ENCODE data around the gene BACH2. TPM values are rescaled to one million over a fixed set of nuclear protein-coding genes. Genes with fewer than 3 reads are reported as not detected.
A peak's percentile ranks its signal among the peaks of the same experiment; 100 is the strongest.

Gene BACH2
- total and polyA plus RNA-seq, 9 of the 15 experiments (the other 6 are each of a cell fraction or from before 2014, with no cell fraction given): 0.06 to 3.1 (median 0.59) TPM

DNA sequence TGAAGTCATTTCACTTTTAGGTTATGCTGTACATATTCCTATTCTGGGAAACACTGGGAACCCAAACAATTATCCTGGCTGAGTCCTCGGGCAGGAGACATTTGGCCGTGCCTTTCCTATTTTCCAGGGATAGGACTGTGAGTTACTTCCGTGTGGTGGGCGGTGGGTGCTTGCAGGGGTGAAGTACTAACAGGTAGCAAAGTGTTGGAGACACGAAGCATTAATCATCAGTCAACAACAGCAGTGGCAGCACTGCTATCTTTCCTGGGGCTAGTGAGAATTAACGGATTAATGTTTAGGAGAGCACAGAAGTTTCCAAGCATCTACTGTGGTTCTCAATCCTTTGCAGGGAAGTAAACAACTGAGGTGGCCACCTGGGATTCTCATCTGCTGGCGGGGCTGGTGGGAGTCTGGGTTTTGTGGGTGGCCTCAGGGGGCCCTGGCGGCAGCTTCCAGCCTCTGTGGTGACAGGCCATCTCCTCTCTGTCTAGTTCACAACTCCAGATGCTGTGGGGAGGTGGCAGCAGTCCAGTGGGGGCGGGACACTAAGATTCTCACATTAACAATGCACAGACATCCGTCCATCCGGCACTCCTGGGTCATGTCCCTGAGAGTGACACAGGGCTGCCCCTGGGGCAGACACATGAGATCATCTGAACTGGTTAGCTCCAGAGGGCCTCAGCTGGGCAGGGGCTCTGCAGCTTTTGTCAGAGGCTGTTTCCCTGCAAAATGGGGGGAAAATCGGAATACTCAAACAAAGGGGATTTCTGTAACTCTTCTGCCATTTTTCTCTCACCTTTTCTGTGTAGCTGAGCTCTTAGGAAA is 311.5 kb downstream of the BACH2 start:
- BruUV-seq (replicated peaks): no TSS peak
- H3K9me1 ChIP-seq (ENCODE audit: control insufficient read depth, insufficient read depth, low read length): no peaks in the 10 kb centered on the region
- FAIRE-seq: no peak
- peak; percentile 56 for ATAC-seq
- no peaks in the 10 kb centered on the region for H3K36me3 ChIP-seq (ENCODE audit: control insufficient read depth, insufficient read depth, low read length)
- peaks cover 4 to 12% of the 10 kb centered on the region in 2 experiments; a peak in 3 of 5 replicates for H3K27me3 ChIP-seq (ENCODE audit: control insufficient read depth in 2 of 2, insufficient read depth in 2 of 2, low read length in 2 of 2)
- POLR2A ChIA-PET: interaction anchor here (0.5 to 0.9 kb wide), 2 partner anchors 12 to 184 kb away, joined by 3 to 4 read pairs; no protein-coding TSS in a partner anchor
- H3K9me3 ChIP-seq (replicated peaks; ENCODE audit: control insufficient read depth, insufficient read depth, low read depth, low read length): no peaks in the 10 kb centered on the region
- peak; percentile 22 for TF ChIP-seq MEIS2 (IDR thresholded peaks at IDR 0.05; ENCODE audit: partially characterized antibody)
- 0 out of 2 replicates have a peak, but pooled peaks have one; percentile 5 for TF ChIP-seq CBFA2T3 (IDR thresholded peaks at IDR 0.05)
- TF ChIP-seq, protein P1, sequence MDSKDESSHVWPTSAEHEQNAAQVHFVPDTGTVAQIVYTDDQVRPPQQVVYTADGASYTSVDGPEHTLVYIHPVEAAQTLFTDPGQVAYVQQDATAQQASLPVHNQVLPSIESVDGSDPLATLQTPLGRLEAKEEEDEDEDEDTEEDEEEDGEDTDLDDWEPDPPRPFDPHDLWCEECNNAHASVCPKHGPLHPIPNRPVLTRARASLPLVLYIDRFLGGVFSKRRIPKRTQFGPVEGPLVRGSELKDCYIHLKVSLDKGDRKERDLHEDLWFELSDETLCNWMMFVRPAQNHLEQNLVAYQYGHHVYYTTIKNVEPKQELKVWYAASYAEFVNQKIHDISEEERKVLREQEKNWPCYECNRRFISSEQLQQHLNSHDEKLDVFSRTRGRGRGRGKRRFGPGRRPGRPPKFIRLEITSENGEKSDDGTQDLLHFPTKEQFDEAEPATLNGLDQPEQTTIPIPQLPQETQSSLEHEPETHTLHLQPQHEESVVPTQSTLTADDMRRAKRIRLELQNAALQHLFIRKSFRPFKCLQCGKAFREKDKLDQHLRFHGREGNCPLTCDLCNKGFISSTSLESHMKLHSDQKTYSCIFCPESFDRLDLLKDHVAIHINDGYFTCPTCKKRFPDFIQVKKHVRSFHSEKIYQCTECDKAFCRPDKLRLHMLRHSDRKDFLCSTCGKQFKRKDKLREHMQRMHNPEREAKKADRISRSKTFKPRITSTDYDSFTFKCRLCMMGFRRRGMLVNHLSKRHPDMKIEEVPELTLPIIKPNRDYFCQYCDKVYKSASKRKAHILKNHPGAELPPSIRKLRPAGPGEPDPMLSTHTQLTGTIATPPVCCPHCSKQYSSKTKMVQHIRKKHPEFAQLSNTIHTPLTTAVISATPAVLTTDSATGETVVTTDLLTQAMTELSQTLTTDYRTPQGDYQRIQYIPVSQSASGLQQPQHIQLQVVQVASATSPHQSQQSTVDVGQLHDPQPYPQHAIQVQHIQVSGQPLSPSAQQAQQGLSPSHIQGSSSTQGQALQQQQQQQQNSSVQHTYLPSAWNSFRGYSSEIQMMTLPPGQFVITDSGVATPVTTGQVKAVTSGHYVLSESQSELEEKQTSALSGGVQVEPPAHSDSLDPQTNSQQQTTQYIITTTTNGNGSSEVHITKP (IDR thresholded peaks at IDR 0.05; ENCODE audit: partially characterized antibody): peak; percentile 73
- TF ChIP-seq HDAC8 (tag; IDR thresholded peaks at IDR 0.05): no peak
- H3K9ac ChIP-seq (ENCODE audit: insufficient read depth in 1 of 2, low read depth in 2 of 2, low read length in 2 of 2): no peak overlapping the region
- H2AFZ ChIP-seq (ENCODE audit: low read depth, low read length): peak overlapping the region; percentile 17; the same call in 1 of the 2 replicates
- in situ Hi-C loops (cut with MboI) (no loop called here), intact Hi-C loops (cut with micrococcal nuclease) (no loop called here)
- H3K79me2 ChIP-seq (ENCODE audit: control insufficient read depth, insufficient read depth, low read length): no peaks in the 10 kb centered on the region
- WGBS (ENCODE audit: insufficient coverage, low coverage, missing lambda C conversion rate): 6% methylated on average over 12 of the region's 12 CpGs
- no peaks in the 10 kb centered on the region for H4K20me1 ChIP-seq (replicated peaks; ENCODE audit: control insufficient read depth, insufficient read depth, low read length)
- no peak overlapping the region for H3K27ac ChIP-seq (ENCODE audit: extremely low read depth, low read depth, low read length)
- 0 out of 5 replicates have a peak, but pooled peaks cover 0 to 2% of the 10 kb centered on the region in 2 experiments for H3K4me1 ChIP-seq (replicated peaks in 1 of 2; ENCODE audit: control insufficient read depth in 2 of 2, insufficient read depth in 2 of 2, low read length in 2 of 2)
- no peak overlapping the region for H3K4me3 ChIP-seq
- no peak overlapping the region; the same call in 1 of the 2 replicates for H3K4me2 ChIP-seq (ENCODE audit: insufficient read depth, low read length)
- CTCF ChIA-PET (ENCODE audit: low intra/inter-chr PET ratio): no interaction called here
- peak; percentile 20 to 60 (median 34) for DNase-seq (ENCODE audit: extremely low read depth in 1 of 4, low spot score in 3 of 4)

Data from K562 (cell line).